ENCODE results near the gene TRIP10. TPM values are rescaled to one million over a fixed set of nuclear protein-coding genes. Genes with fewer than 3 reads are reported as not detected.

Gene TRIP10
- polyA plus RNA-seq, 3 donors, result 46.5 to 56.8 (median 52.8) TPM

- DNase-seq (ENCODE audit: low read depth in 3 of 3, low spot score in 2 of 3), result no peak
Observed at GRCh38 chr19:6723738-6724137, 15.7 kb upstream of the TRIP10 start.

GRCh38 chr19:6724631-6725492, 14.6 kb upstream of the TRIP10 start:
- DNase-seq (ENCODE audit: low read depth in 3 of 3, low spot score in 2 of 3), result no peak

GRCh38 chr19:6725513-6726231, 13.8 kb upstream of the TRIP10 start:
- no peak for DNase-seq (ENCODE audit: low read depth in 3 of 3, low spot score in 2 of 3)

GRCh38 chr19:6728346-6728745, 11.1 kb upstream of the TRIP10 start:
- no peak for DNase-seq (ENCODE audit: low read depth in 3 of 3, low spot score in 2 of 3)

GRCh38 chr19:6729573-6730152, 9.8 kb upstream of the TRIP10 start:
- no peak for DNase-seq (ENCODE audit: low read depth in 3 of 3, low spot score in 2 of 3)

GRCh38 chr19:6730153-6730804, 9.2 kb upstream of the TRIP10 start:
- no peak for DNase-seq (ENCODE audit: low read depth in 3 of 3, low spot score in 2 of 3)

GRCh38 chr19:6730941-6731670, 8.4 kb upstream of the TRIP10 start:
- DNase-seq (ENCODE audit: low read depth in 3 of 3, low spot score in 2 of 3), result no peak

GRCh38 chr19:6731822-6732221, 7.7 kb upstream of the TRIP10 start:
- no peak for DNase-seq (ENCODE audit: low read depth in 3 of 3, low spot score in 2 of 3)

- no peak for DNase-seq (ENCODE audit: low read depth in 3 of 3, low spot score in 2 of 3)
Observed at GRCh38 chr19:6732803-6733337, 6.6 kb upstream of the TRIP10 start.

- no peak for DNase-seq (ENCODE audit: low read depth in 3 of 3, low spot score in 2 of 3)
Observed at GRCh38 chr19:6733338-6734095, 6.0 kb upstream of the TRIP10 start.

- no peak for DNase-seq (ENCODE audit: low read depth in 3 of 3, low spot score in 2 of 3)
Observed at GRCh38 chr19:6734096-6734696, 5.3 kb upstream of the TRIP10 start.

- DNase-seq (ENCODE audit: low read depth in 3 of 3, low spot score in 2 of 3), result no peak
Observed at GRCh38 chr19:6735181-6735911, 4.1 kb upstream of the TRIP10 start.

- DNase-seq (ENCODE audit: low read depth in 3 of 3, low spot score in 2 of 3), result peak in 1 of 3 donors; percentile 58
Observed at GRCh38 chr19:6736169-6736916, 3.1 kb upstream of the TRIP10 start.

- DNase-seq (ENCODE audit: low read depth in 3 of 3, low spot score in 2 of 3), result no peak
Observed at GRCh38 chr19:6736917-6737283, 2.6 kb upstream of the TRIP10 start.

GRCh38 chr19:6737284-6737872, 2.1 kb upstream of the TRIP10 start, which contains the start of gene GPR108:
TSS of gene GPR108 (minus strand) at chr19:6737580. CDS start at chr19:6737576, 4 bp downstream.
- peak; percentile 98 to 100 (median 100) for DNase-seq (ENCODE audit: low read depth in 3 of 3, low spot score in 2 of 3)

GRCh38 chr19:6737873-6738786, 1.4 kb upstream of the TRIP10 start:
- DNase-seq (ENCODE audit: low read depth in 3 of 3, low spot score in 2 of 3), result peak in 1 of 3 donors; percentile 58

Data from right renal cortex interstitium (tissue), 3 donors.